GM23248 (cell line): Measurements from ENCODE around the gene PLCG1.

Source experiments
- EZH2 ChIP-seq: fragments of 200-600 bp; sonication (generic); IDR thresholded peaks from 2 replicates; pipeline ENCODE4 v1.6.1; 2018; ENCODE audit warnings: antibody characterized with exemption, mild to moderate bottlenecking; ENCODE audit not compliant: insufficient read depth, poor library complexity, severe bottlenecking
- EZH2phosphoT487 ChIP-seq: fragments of 200-600 bp; sonication (generic); IDR thresholded peaks from 2 replicates; pipeline ENCODE4 v1.6.1; 2018; ENCODE audit warnings: antibody characterized with exemption, moderate library complexity, mild to moderate bottlenecking, low read depth; ENCODE audit not compliant: insufficient read depth

DNA sequence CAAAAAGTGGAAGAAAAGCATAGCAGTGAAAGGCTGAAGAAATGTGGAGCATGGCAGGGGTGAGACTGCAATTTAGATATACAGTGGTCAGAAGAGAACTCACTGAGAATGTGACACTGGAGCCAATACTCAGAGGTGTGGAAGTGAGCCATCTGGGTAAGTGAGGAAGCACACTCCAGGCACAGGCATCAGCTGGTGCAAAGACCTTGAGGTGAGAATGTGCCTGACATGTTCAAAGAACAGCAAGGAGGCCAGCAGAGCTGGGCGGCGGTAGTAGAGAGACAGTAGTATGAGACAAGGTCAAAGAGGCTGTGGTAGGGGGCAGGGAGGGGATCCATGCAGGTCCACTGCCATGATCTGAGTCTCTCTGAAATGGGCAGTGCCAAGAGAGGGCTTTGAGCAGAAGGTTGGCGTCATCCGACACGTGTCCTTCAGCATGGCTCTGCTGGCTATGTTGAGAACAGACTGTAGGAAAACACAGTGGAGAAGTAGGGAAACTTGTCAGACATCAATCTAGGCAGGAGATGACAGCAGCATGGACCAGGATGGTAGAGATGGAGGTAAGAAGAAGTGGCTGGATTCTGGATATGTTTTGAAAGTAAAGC lies 84.4 kb downstream of the PLCG1 start:
- TF ChIP-seq EZH2 (no peak), EZH2phosphoT487 (no peak)
